ENCODE measurements around the gene SPDYE6.
A peak's percentile ranks its signal among the peaks of the same experiment; 100 is the strongest.
"Not testable (repeated sequence)": the region's sequence is repeated elsewhere in the genome, so short reads cannot be mapped to it uniquely, and the experiment has no call there.

Gene SPDYE6

GRCh38 chr7:102364394-102364886, 8.2 kb upstream of the SPDYE6 start:
- H3K9me3 ChIP-seq; intact Hi-C loops (cut with DNase I; ENCODE audit: low total_unique reads); H3K27me3 ChIP-seq; DNase-seq; H3K36me3 ChIP-seq: not testable (repeated sequence)
- peak overlapping the region; percentile 93 to 100 for H3K4me3 ChIP-seq
- peak overlapping the region; percentile 95 to 100 for H3K27ac ChIP-seq
- H3K4me1 ChIP-seq = peaks cover 0 to 12% (median 3%) of the 10 kb centered on the region in 4 donors

DNA sequence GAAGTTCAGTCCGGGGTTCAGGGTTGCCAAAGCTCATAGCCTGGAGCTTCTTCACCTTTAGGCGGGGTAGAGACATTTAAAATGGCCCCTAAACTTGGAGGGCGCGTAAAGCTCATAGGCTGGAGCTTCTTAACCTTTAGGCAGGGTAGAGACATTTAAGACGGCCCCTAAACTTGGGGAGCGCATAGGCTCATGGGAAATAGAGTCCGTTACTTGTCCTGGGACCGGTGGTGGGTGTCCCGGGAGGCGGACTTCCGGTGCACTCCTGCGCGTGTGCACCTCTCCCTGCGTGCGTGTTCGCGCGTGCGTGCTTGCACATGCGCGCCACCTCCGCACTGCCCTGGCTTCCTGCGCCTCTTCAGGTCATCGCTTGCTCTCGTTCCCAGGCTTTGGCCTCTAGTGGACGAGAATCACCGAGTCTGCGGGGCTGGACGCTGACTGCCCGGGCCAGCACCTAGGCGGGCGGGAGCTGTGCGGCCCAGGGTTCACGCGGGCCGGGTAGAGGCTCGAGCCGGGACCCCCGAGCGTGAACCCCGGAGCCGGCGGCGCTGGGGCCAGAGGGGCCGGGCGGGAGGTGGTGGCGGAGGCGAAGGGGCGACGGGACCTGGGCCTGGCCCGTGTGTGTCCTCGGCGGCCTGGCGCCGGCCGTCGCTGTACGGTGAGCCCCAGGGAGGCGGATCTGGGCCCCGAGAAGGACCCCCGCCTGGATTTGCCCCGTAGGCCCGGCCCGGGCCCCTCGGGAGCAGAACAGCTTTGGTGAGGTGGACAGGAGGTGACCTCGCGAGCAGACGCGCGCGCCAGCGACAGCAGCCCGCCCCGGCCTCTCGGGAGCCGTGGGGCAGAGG, 7.5 kb upstream of the SPDYE6 start:
- intact Hi-C loops (cut with DNase I; ENCODE audit: low total_unique reads) = not testable (repeated sequence)

GRCh38 chr7:102346983-102347382, 9.3 kb downstream of the SPDYE6 start:
- H3K9me3 ChIP-seq; intact Hi-C loops (cut with DNase I; ENCODE audit: low total_unique reads); H3K4me3 ChIP-seq; H3K27ac ChIP-seq; H3K36me3 ChIP-seq; H3K4me1 ChIP-seq; H3K27me3 ChIP-seq; DNase-seq: not testable (repeated sequence)

More for the DNA sequence above, 7.5 kb upstream of the SPDYE6 start:
- peak overlapping the region; percentile 95 to 100 for H3K27ac ChIP-seq
- H3K4me3 ChIP-seq = peak overlapping the region; percentile 93 to 100
- TF ChIP-seq, protein P1, sequence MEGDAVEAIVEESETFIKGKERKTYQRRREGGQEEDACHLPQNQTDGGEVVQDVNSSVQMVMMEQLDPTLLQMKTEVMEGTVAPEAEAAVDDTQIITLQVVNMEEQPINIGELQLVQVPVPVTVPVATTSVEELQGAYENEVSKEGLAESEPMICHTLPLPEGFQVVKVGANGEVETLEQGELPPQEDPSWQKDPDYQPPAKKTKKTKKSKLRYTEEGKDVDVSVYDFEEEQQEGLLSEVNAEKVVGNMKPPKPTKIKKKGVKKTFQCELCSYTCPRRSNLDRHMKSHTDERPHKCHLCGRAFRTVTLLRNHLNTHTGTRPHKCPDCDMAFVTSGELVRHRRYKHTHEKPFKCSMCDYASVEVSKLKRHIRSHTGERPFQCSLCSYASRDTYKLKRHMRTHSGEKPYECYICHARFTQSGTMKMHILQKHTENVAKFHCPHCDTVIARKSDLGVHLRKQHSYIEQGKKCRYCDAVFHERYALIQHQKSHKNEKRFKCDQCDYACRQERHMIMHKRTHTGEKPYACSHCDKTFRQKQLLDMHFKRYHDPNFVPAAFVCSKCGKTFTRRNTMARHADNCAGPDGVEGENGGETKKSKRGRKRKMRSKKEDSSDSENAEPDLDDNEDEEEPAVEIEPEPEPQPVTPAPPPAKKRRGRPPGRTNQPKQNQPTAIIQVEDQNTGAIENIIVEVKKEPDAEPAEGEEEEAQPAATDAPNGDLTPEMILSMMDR (IDR thresholded peaks at IDR 0.05) = peak; percentile 13 to 24
- not testable (repeated sequence) for H3K27me3 ChIP-seq, H3K9me3 ChIP-seq, H3K36me3 ChIP-seq
- H3K4me1 ChIP-seq = peaks cover 0 to 12% (median 3%) of the 10 kb centered on the region in 4 donors
- peak; percentile 97 to 98 for DNase-seq

GRCh38 chr7:102340599-102341368, 15.5 kb downstream of the SPDYE6 start:
- H3K36me3 ChIP-seq; DNase-seq; H3K4me1 ChIP-seq; H3K27me3 ChIP-seq; intact Hi-C loops (cut with DNase I; ENCODE audit: low total_unique reads); H3K9me3 ChIP-seq; H3K4me3 ChIP-seq; H3K27ac ChIP-seq: not testable (repeated sequence)

- H3K27me3 ChIP-seq; H3K4me3 ChIP-seq; H3K36me3 ChIP-seq; H3K4me1 ChIP-seq; H3K27ac ChIP-seq; intact Hi-C loops (cut with DNase I; ENCODE audit: low total_unique reads); DNase-seq; H3K9me3 ChIP-seq: not testable (repeated sequence)
Observed at GRCh38 chr7:102337420-102337819, 18.8 kb downstream of the SPDYE6 start.

DNA sequence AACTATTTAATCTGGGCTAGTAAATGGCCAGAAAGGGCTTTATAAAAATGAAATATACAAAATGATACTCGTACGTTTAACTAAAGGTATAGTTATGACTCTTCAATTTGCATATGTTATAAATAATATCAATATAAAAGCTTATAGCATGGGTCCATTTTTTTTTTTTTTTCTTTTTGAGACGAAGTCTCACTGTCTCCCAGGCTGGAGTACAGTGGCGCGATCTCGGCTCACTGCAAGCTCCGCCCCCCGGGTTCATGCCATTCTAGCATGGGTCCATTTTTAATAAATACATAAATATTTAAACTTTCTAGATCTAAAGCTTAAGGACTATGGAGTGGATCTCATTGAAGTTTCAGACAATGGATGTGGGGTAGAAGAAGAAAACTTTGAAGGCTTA, 19.2 kb downstream of the SPDYE6 start:
- intact Hi-C loops (cut with DNase I; ENCODE audit: low total_unique reads); H3K4me1 ChIP-seq; H3K36me3 ChIP-seq; H3K9me3 ChIP-seq; H3K27ac ChIP-seq; DNase-seq; H3K4me3 ChIP-seq: not testable (repeated sequence)
- peaks cover 0 to 10% of the 10 kb centered on the region in 2 donors for H3K27me3 ChIP-seq

GRCh38 chr7:102335574-102335973, 20.7 kb downstream of the SPDYE6 start:
- DNase-seq = not testable (repeated sequence)

DNA sequence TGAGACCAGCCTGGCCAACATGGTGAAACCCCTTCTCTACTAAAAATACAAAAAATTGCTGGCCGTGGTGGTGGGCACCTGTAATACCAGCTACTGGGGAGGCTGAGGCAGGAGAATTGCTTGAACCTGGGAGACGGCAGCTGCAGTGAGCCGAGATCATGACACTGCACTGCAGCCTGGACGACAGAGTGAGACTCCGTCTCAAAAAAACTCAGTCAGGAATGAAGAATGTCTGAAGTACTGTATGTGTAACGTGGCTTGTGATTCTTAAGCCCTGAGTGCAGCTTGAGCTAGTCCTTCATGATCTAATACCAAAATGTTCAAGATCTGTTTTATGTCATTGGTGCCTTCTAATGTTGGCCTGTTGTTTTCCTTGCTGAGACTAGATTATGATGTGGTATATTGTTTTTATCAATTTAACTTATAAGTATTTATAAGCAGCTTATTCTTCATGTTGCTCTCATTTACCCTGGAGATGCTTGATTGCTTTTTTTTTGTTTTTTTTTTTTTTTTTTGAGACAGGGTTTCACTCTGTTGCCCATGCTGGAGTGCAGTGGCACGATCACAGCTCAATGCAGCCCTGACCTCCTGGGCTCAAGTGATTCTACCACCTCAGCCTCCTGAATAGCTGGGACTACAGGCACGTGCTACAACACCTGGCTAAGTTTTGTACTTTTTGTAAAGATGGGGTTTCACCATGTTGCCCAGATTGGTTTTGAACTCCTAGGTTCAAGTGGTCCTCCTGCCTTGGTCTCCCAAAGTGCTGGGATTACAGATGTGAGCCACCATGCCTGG, 25.4 kb downstream of the SPDYE6 start:
- H3K4me3 ChIP-seq; H3K4me1 ChIP-seq; H3K27ac ChIP-seq; DNase-seq; H3K36me3 ChIP-seq; H3K9me3 ChIP-seq; intact Hi-C loops (cut with DNase I; ENCODE audit: low total_unique reads): not testable (repeated sequence)
- peaks cover 0 to 21% of the 10 kb centered on the region in 2 donors for H3K27me3 ChIP-seq

More at GRCh38 chr7:102335574-102335973, 20.7 kb downstream of the SPDYE6 start:
- peaks cover 0 to 15% of the 10 kb centered on the region in 2 donors for H3K27me3 ChIP-seq
- H3K4me3 ChIP-seq; H3K27ac ChIP-seq; H3K9me3 ChIP-seq; H3K36me3 ChIP-seq; H3K4me1 ChIP-seq; intact Hi-C loops (cut with DNase I; ENCODE audit: low total_unique reads): not testable (repeated sequence)

DNA sequence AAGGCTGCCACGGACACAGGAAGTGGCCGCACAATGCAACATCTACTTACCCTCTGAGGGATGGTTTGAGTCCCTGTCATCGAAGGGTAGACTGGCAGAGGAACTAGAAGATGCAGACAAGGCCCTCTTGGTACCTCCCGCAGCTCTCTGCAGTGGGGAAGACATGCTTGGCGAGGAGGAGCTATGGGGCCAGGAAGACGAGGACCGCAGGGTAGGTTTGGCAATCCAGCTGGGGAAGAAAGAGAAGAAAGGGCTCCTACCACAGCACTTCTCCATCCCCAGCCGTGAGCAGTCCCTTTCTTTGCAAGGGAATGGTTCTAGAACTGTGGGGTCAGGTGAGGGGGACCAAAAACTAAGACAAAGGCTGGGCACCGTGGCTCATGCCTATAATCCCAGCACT, 26.9 kb downstream of the SPDYE6 start:
- H3K4me1 ChIP-seq; H3K4me3 ChIP-seq; H3K36me3 ChIP-seq; intact Hi-C loops (cut with DNase I; ENCODE audit: low total_unique reads); H3K9me3 ChIP-seq; H3K27ac ChIP-seq: not testable (repeated sequence)
- H3K27me3 ChIP-seq = peaks cover 0 to 26% of the 10 kb centered on the region in 2 donors
- peak in 1 of 2 donors; percentile 5 for DNase-seq

GRCh38 chr7:102328863-102329262, 27.4 kb downstream of the SPDYE6 start:
- H3K27ac ChIP-seq; H3K4me3 ChIP-seq; intact Hi-C loops (cut with DNase I; ENCODE audit: low total_unique reads); H3K36me3 ChIP-seq; H3K4me1 ChIP-seq; H3K9me3 ChIP-seq: not testable (repeated sequence)
- H3K27me3 ChIP-seq = peaks cover 0 to 31% of the 10 kb centered on the region in 2 donors
- DNase-seq = peak in 1 of 2 donors; percentile 1

DNA sequence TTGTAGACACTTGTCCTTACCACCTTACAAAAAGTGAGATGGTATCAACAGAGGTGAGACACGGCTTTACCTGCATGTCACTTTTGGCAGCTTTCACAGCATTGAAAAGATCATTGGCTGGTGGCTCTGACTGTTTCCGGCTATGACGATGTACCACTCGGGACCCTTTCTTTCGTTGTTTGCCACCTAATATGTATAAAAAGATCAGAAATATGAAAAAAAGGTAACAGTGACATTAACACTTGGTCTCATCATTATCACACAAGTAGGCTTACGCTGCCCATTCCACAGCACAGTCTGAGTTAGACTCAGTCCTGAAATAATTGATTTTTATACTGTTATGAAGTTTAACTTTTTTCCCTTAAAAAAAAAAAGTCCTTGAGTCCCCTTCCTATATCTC, 29.1 kb downstream of the SPDYE6 start:
- H3K9me3 ChIP-seq; H3K4me1 ChIP-seq; H3K36me3 ChIP-seq; intact Hi-C loops (cut with DNase I; ENCODE audit: low total_unique reads); H3K4me3 ChIP-seq; H3K27ac ChIP-seq: not testable (repeated sequence)
- DNase-seq = peak in 1 of 2 donors; percentile 4
- peaks cover 0 to 37% of the 10 kb centered on the region in 2 donors for H3K27me3 ChIP-seq
